ENCODE data around the gene SLC6A17.

The SLC6A17 gene

GRCh38 chr1:110240476-110241210 lies 90.3 kb downstream of the SLC6A17 start:
- DNase-seq (ENCODE audit: low read depth in 2 of 2) = no peak

- no peak for DNase-seq (ENCODE audit: low read depth in 2 of 2)
These were observed 91.2 kb downstream of the SLC6A17 start for GRCh38 chr1:110241516-110241915.

GRCh38 chr1:110242062-110242461 lies 91.8 kb downstream of the SLC6A17 start:
- DNase-seq (ENCODE audit: low read depth in 2 of 2) = no peak

GRCh38 chr1:110242731-110243130 lies 92.4 kb downstream of the SLC6A17 start:
- no peak for DNase-seq (ENCODE audit: low read depth in 2 of 2)

- no peak for DNase-seq (ENCODE audit: low read depth in 2 of 2)
These were observed 92.9 kb downstream of the SLC6A17 start for GRCh38 chr1:110243146-110243545.

GRCh38 chr1:110243574-110243973 lies 93.3 kb downstream of the SLC6A17 start:
- no peak for DNase-seq (ENCODE audit: low read depth in 2 of 2)

GRCh38 chr1:110245876-110246620 lies 95.8 kb downstream of the SLC6A17 start:
- DNase-seq (ENCODE audit: low read depth in 2 of 2) = no peak

GRCh38 chr1:110248746-110249145 lies 98.5 kb downstream of the SLC6A17 start:
- DNase-seq (ENCODE audit: low read depth in 2 of 2) = no peak

- DNase-seq (ENCODE audit: low read depth in 2 of 2) = no peak
These were observed 99.0 kb downstream of the SLC6A17 start for GRCh38 chr1:110249256-110249655.

GRCh38 chr1:110250008-110250407 lies 99.7 kb downstream of the SLC6A17 start:
- no peak for DNase-seq (ENCODE audit: low read depth in 2 of 2)

GRCh38 chr1:110250749-110251148 lies 100.5 kb downstream of the SLC6A17 start:
- no peak for DNase-seq (ENCODE audit: low read depth in 2 of 2)

Data from activated CD8-positive, alpha-beta memory T cell treated with anti-CD3 and anti-CD28 coated beads for 4 hours (primary cell).